Measurements from ENCODE around the gene ANAPC2.

ANAPC2 gene

DNA sequence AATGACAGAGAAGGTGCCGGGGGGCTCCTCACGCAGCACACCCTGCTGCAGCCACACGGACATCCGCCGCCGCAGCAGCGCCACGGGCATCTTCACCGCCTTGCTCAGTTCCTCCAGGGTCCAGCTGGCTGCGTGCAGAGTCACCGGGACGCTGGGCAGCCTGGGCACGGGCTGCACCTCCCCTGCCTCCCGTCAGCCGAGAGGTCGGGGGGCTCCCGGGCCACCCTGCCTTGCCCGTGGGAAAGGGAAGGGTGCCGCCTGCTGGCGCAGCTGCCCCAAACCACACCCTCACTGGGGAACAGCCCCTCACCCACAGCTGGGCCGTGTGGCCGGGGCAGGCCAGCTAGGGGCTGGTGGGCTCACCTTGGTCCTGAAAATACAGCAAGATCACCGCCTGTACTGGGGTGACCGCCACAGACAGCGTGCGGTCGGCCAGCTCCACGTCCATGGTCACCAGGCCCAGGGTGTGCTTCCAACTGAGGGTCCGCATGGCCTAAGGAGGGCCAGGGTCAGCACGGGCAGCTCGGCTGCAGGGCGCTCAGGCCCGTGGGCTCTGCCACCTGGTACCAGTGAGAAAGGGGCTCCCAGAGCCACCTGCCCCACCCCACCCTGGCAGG, 12.9 kb downstream of the ANAPC2 start:
- Histone ChIP-seq H3K9me2 (replicated peaks; ENCODE audit: insufficient read depth, low read length) (no peaks in the 10 kb centered on the region), H3K27me3 (replicated peaks; ENCODE audit: insufficient read depth, low read length) (peaks cover 24% of the 10 kb centered on the region), H3K4me1 (ENCODE audit: low read length) (no peaks in the 10 kb centered on the region), H3K4me2 (ENCODE audit: low read depth, low read length) (no peak overlapping the region), H3K36me3 (replicated peaks; ENCODE audit: insufficient read depth, low read length) (no peaks in the 10 kb centered on the region), H3K79me2 (ENCODE audit: low read length) (no peaks in the 10 kb centered on the region), H4K20me1 (ENCODE audit: insufficient read depth, low read length) (no peaks in the 10 kb centered on the region), H3K9ac (ENCODE audit: low read length) (no peak overlapping the region), H3K27ac (ENCODE audit: low read length) (no peak overlapping the region), H3K4me3 (ENCODE audit: low read length) (no peak overlapping the region), H3K9me3 (replicated peaks; ENCODE audit: insufficient read depth, low read length) (no peaks in the 10 kb centered on the region), H2AFZ (ENCODE audit: low read length) (no peak overlapping the region), H3F3A (ENCODE audit: insufficient read depth, low read length) (peaks cover 10% of the 10 kb centered on the region; the same call in 1 of the 2 replicates)
- DNase-seq: no peak
- TF ChIP-seq EZH2phosphoT487 (IDR thresholded peaks at IDR 0.05; ENCODE audit: low read length): no peak
- TF ChIP-seq, protein P1, sequence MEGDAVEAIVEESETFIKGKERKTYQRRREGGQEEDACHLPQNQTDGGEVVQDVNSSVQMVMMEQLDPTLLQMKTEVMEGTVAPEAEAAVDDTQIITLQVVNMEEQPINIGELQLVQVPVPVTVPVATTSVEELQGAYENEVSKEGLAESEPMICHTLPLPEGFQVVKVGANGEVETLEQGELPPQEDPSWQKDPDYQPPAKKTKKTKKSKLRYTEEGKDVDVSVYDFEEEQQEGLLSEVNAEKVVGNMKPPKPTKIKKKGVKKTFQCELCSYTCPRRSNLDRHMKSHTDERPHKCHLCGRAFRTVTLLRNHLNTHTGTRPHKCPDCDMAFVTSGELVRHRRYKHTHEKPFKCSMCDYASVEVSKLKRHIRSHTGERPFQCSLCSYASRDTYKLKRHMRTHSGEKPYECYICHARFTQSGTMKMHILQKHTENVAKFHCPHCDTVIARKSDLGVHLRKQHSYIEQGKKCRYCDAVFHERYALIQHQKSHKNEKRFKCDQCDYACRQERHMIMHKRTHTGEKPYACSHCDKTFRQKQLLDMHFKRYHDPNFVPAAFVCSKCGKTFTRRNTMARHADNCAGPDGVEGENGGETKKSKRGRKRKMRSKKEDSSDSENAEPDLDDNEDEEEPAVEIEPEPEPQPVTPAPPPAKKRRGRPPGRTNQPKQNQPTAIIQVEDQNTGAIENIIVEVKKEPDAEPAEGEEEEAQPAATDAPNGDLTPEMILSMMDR (IDR thresholded peaks at IDR 0.05; ENCODE audit: low read length): no peak

DNA sequence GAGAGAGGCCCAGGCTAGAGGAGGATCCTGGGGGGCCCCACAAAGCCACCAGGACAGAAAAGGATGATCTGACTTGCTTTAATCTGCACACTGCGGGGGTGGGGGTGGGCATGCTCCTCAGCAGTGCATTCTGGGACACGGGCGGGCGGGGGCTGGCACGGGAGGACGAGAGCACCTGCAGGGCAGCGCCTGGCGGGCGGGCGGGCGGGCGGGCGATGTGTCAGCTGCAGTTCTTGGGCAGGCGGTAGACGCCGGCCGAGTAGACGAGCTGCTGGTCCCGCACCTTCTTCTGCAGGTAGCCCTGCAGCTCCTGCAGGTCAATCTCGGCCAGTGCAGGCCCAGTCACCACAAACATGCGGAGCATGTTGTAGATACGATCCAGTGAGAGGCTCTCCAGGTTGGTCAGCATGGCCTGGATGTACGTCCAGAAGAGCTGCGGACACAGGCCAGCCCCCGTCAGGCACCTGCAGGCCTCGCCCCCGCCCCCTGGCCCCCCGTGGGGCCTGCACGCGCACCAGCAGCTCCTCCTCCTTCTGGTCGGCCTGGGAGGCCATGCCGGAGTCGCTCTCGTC, 13.6 kb downstream of the ANAPC2 start:
- Histone ChIP-seq H3K9ac (ENCODE audit: low read length) (no peak overlapping the region), H3F3A (ENCODE audit: insufficient read depth, low read length) (peaks cover 10% of the 10 kb centered on the region; the same call in 1 of the 2 replicates), H3K4me2 (ENCODE audit: low read depth, low read length) (no peak overlapping the region), H3K27me3 (replicated peaks; ENCODE audit: insufficient read depth, low read length) (peaks cover 30% of the 10 kb centered on the region), H3K27ac (ENCODE audit: low read length) (no peak overlapping the region), H3K4me3 (ENCODE audit: low read length) (no peak overlapping the region), H3K36me3 (replicated peaks; ENCODE audit: insufficient read depth, low read length) (no peaks in the 10 kb centered on the region), H3K79me2 (ENCODE audit: low read length) (no peaks in the 10 kb centered on the region), H4K20me1 (ENCODE audit: insufficient read depth, low read length) (no peaks in the 10 kb centered on the region), H3K9me3 (replicated peaks; ENCODE audit: insufficient read depth, low read length) (no peaks in the 10 kb centered on the region), H3K4me1 (ENCODE audit: low read length) (no peaks in the 10 kb centered on the region), H3K9me2 (replicated peaks; ENCODE audit: insufficient read depth, low read length) (no peaks in the 10 kb centered on the region), H2AFZ (ENCODE audit: low read length) (no peak overlapping the region)
- no peak for DNase-seq
- TF ChIP-seq EZH2phosphoT487 (IDR thresholded peaks at IDR 0.05; ENCODE audit: low read length) (no peak), EZH2 (optimal IDR thresholded peaks at IDR 0.05; ENCODE audit: low read depth, low read length) (no peak)
- TF ChIP-seq, protein P1 (IDR thresholded peaks at IDR 0.05; ENCODE audit: low read length): no peak

DNA sequence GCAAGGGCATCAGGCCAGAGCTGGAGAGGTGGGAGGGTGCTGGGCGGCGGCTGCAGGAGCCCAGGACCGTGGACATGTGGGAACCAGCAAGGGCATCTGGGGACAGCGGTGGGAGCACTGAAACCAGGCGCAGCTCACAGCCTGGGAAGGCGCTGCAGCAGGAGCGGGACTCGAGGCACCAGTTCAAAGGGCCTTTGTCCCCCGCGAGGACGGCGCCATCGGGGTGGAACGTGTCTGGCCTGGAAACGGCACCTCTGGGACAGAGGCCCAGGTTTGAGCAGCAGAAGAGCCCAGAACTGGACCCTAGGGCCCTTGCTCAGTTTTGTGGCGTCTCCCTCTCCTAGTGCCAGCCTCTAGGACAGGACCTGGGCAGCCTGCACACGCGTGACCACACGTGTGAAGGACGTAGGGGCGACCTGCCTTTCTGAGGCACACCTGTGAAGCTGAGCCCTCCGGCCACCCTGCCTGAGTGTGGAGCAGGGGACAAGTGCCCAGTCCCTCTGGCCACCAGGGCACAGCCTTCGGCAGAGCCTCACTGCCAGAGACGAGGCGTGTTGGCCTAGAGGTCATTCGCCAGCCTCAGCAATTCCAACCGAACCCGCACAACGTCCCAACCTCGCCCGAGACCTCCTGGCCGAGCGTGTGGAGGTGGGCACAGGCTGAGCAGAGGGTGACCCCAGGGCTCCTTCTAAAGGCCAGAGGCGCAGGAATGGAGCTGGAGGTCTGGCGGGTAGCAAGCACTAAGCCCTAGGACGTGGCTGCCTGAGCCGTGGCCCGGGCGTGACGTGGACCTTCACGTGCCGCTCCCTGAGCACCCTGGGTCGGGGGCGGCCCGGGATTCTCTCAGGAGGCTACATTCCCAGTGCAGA, 14.3 kb downstream of the ANAPC2 start:
- DNase-seq: no peak
- Histone ChIP-seq H3K79me2 (ENCODE audit: low read length) (no peaks in the 10 kb centered on the region), H3K27ac (ENCODE audit: low read length) (no peak overlapping the region), H3F3A (ENCODE audit: insufficient read depth, low read length) (peaks cover 10% of the 10 kb centered on the region; the same call in 1 of the 2 replicates), H3K9me3 (replicated peaks; ENCODE audit: insufficient read depth, low read length) (no peaks in the 10 kb centered on the region), H3K27me3 (replicated peaks; ENCODE audit: insufficient read depth, low read length) (peaks cover 36% of the 10 kb centered on the region), H3K4me3 (ENCODE audit: low read length) (no peak overlapping the region), H3K9me2 (replicated peaks; ENCODE audit: insufficient read depth, low read length) (no peaks in the 10 kb centered on the region), H3K4me2 (ENCODE audit: low read depth, low read length) (no peak overlapping the region), H3K36me3 (replicated peaks; ENCODE audit: insufficient read depth, low read length) (no peaks in the 10 kb centered on the region), H3K9ac (ENCODE audit: low read length) (no peak overlapping the region), H4K20me1 (ENCODE audit: insufficient read depth, low read length) (no peaks in the 10 kb centered on the region), H3K4me1 (ENCODE audit: low read length) (no peaks in the 10 kb centered on the region), H2AFZ (ENCODE audit: low read length) (no peak overlapping the region)
- TF ChIP-seq EZH2 (optimal IDR thresholded peaks at IDR 0.05; ENCODE audit: low read depth, low read length): no peak
- TF ChIP-seq, protein P1 (IDR thresholded peaks at IDR 0.05; ENCODE audit: low read length): no peak
- TF ChIP-seq EZH2phosphoT487 (IDR thresholded peaks at IDR 0.05; ENCODE audit: low read length): no peak

Measured in MM.1S (cell line).